Trophoblast cell (in vitro differentiated cells and primary cell): ENCODE results near the gene SIGLEC5.

ENCODE experiments used
- DNase-seq, 2 donors: peaks; one replicate each; pipeline ENCODE4 v3.0.0-alpha.2; 2016
- H2AFZ ChIP-seq: 2 replicates; pipeline ENCODE4 v1.6.1; 2013; ENCODE audit warnings: low read length, moderate library complexity, mild to moderate bottlenecking; ENCODE audit not compliant: insufficient read depth, poor library complexity
- H2AK5ac ChIP-seq: 2 replicates; pipeline ENCODE4 v1.6.1; 2013; ENCODE audit warnings: mild to moderate bottlenecking, low read length
- H2BK120ac ChIP-seq: 2 replicates; pipeline ENCODE4 v1.6.1; 2013; ENCODE audit warnings: low read length, mild to moderate bottlenecking, moderate library complexity; ENCODE audit not compliant: insufficient read depth, poor library complexity
- H2BK12ac ChIP-seq: 2 replicates; pipeline ENCODE4 v1.6.1; 2013; ENCODE audit warnings: mild to moderate bottlenecking, low read length, moderate library complexity
- H2BK5ac ChIP-seq: 2 replicates; pipeline ENCODE4 v1.6.1; 2013; ENCODE audit warnings: low read length, low read depth, moderate library complexity, mild to moderate bottlenecking; ENCODE audit not compliant: poor library complexity
- H3K14ac ChIP-seq: 2 replicates; pipeline ENCODE4 v1.6.1; 2013; ENCODE audit warnings: mild to moderate bottlenecking, low read length
- H3K18ac ChIP-seq: 2 replicates; pipeline ENCODE4 v1.6.1; 2013; ENCODE audit warnings: mild to moderate bottlenecking, low read length
- H3K23ac ChIP-seq: 2 replicates; pipeline ENCODE4 v1.6.1; 2013; ENCODE audit warnings: low read length
- H3K27ac ChIP-seq: 2 replicates; pipeline ENCODE4 v1.5.1; 2013; ENCODE audit warnings: low read depth, mild to moderate bottlenecking, inconsistent platforms, low read length, moderate library complexity
- H3K27me3 ChIP-seq: 2 replicates; pipeline ENCODE4 v1.6.1; 2013; ENCODE audit warnings: inconsistent platforms, mild to moderate bottlenecking, low read length, moderate library complexity; ENCODE audit not compliant: insufficient read depth
- H3K36me3 ChIP-seq, 2 experiments: 1 replicate in 1 of 2; 2 replicates in 1 of 2; pipeline ENCODE4 v1.6.1; 2013; ENCODE audit warnings: low read length in 2 of 2, mild to moderate bottlenecking in 2 of 2, moderate library complexity in 1 of 2; ENCODE audit not compliant: insufficient read depth in 2 of 2, control insufficient read depth in 1 of 2
- H3K4ac ChIP-seq: 2 replicates; pipeline ENCODE4 v1.6.1; 2013; ENCODE audit warnings: low read depth, mild to moderate bottlenecking, low read length, moderate library complexity
- H3K4me1 ChIP-seq, 2 experiments: 1 replicate in 1 of 2; 2 replicates in 1 of 2; pipeline ENCODE4 v1.6.1; 2013; ENCODE audit warnings: low read length in 2 of 2, mild to moderate bottlenecking in 2 of 2, moderate library complexity in 1 of 2; ENCODE audit not compliant: insufficient read depth in 2 of 2, control insufficient read depth in 1 of 2
- H3K4me2 ChIP-seq: 2 replicates; pipeline ENCODE4 v1.6.1; 2013; ENCODE audit warnings: inconsistent platforms, mild to moderate bottlenecking, low read length, moderate library complexity
- H3K4me3 ChIP-seq: 2 replicates; pipeline ENCODE4 v1.5.1; 2013; ENCODE audit warnings: mild to moderate bottlenecking, low read depth, low read length, inconsistent platforms
- H3K79me1 ChIP-seq: one replicate; pipeline ENCODE4 v1.6.1; 2013; ENCODE audit warnings: low read length
- H3K79me2 ChIP-seq: 2 replicates; pipeline ENCODE4 v1.6.1; 2013; ENCODE audit warnings: low read length, mild to moderate bottlenecking; ENCODE audit not compliant: control insufficient read depth, insufficient read depth, poor library complexity
- H3K9ac ChIP-seq: 2 replicates; pipeline ENCODE4 v1.6.1; 2013; ENCODE audit warnings: mild to moderate bottlenecking, low read length
- H3K9me3 ChIP-seq: 2 replicates; pipeline ENCODE4 v1.6.1; 2013; ENCODE audit warnings: low read depth, mild to moderate bottlenecking, control low read depth, inconsistent platforms, low read length; ENCODE audit not compliant: insufficient read depth
- H4K12ac ChIP-seq: 2 replicates; pipeline ENCODE4 v1.6.1; 2013; ENCODE audit warnings: low read depth, mild to moderate bottlenecking, low read length, moderate library complexity
- H4K8ac ChIP-seq: 2 replicates; pipeline ENCODE4 v1.6.1; 2013; ENCODE audit warnings: low read depth, mild to moderate bottlenecking, low read length, moderate library complexity
- H4K91ac ChIP-seq: one replicate; pipeline ENCODE4 v1.6.1; 2013; ENCODE audit warnings: low read depth, mild to moderate bottlenecking, low read length, moderate library complexity
- WGBS: extraction: QIAGEN DNeasy Blood & Tissue Kit; methylation state at CpG from one replicate; pipeline ENCODE4 v1.1.7; 2013; ENCODE audit warnings: missing lambda C conversion rate; ENCODE audit not compliant: insufficient read length, insufficient coverage; ENCODE audit errors: extremely low coverage; 5-methylcytosine and 5-hydroxymethylcytosine counted together

SIGLEC5 gene

GRCh38 chr19:51607077-51607476 lies 23.1 kb downstream of the SIGLEC5 start:
- Histone ChIP-seq H3K27me3 (no peaks in the 10 kb centered on the region), H3K18ac (no peak overlapping the region), H2BK12ac (no peak overlapping the region), H4K12ac (no peak overlapping the region), H3K4me2 (no peak overlapping the region), H3K9ac (no peak overlapping the region), H3K27ac (no peak overlapping the region), H3K14ac (no peak overlapping the region), H3K79me2 (no peaks in the 10 kb centered on the region), H4K8ac (no peak overlapping the region), H3K23ac (no peak overlapping the region), H3K9me3 (peaks cover 15% of the 10 kb centered on the region), H2BK5ac (no peak overlapping the region), H4K91ac (no peak overlapping the region), H3K4ac (no peak overlapping the region), H3K36me3 (no peaks in the 10 kb centered on the region), H2AK5ac (no peak overlapping the region), H3K4me1 (no peaks in the 10 kb centered on the region), H2AFZ (no peak overlapping the region), H3K79me1 (no peaks in the 10 kb centered on the region), H2BK120ac (no peak overlapping the region), H3K4me3 (no peak overlapping the region)
- no CpG with 5 or more reads among the region's 6 CpGs for WGBS
- no peak for DNase-seq

DNA sequence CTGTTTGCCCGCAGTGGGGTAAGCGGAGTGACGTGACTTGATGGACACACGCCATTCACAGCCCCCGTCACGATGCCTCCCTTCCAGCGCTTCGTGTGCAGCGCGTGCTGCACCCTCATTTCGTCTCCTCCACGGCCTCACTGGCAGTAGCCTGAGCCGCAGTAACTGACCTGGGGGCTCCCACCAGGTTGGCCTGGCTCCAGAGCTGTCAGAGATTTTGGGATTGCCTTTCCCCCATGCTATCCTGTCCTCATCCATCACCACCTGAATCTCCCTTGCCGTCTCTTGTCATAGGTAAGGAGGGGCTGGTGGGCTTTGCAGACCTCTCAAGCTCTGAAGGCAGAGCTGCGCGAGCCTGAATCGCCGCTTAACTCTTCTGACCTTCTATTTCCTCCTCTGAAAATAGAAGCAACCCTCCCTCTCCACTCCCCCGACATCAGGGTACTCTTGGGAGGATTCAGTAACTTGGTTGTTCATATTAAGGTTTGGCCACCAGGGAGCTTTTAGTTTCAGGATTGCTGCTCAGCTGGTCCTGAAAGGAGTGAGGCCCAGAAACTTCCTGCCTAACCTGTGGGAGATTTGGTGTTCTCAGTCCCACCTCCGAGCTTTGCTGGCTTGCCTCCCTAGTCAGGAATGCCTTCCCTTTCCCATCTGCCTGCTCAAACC lies 27.9 kb downstream of the SIGLEC5 start:
- H4K12ac ChIP-seq: no peak overlapping the region
- peaks cover 21% of the 10 kb centered on the region for H3K9me3 ChIP-seq
- no peak overlapping the region for H3K4me2 ChIP-seq
- no peak overlapping the region for H3K4ac ChIP-seq
- no peak overlapping the region for H2BK12ac ChIP-seq
- H3K4me3 ChIP-seq: peak overlapping the region; percentile 36
- no peak overlapping the region for H3K9ac ChIP-seq
- no peak overlapping the region for H3K14ac ChIP-seq
- H2AK5ac ChIP-seq: no peak overlapping the region
- no peak overlapping the region for H4K8ac ChIP-seq
- H3K18ac ChIP-seq: no peak overlapping the region
- no peaks in the 10 kb centered on the region for H3K27me3 ChIP-seq
- no peak overlapping the region for H2AFZ ChIP-seq
- H4K91ac ChIP-seq: no peak overlapping the region
- H3K27ac ChIP-seq: no peak overlapping the region
- H2BK120ac ChIP-seq: no peak overlapping the region
- no peak for DNase-seq
- no peaks in the 10 kb centered on the region for H3K79me2 ChIP-seq
- H3K79me1 ChIP-seq: no peaks in the 10 kb centered on the region
- H3K23ac ChIP-seq: no peak overlapping the region
- no CpG with 5 or more reads among the region's 20 CpGs for WGBS
- no peaks in the 10 kb centered on the region for H3K4me1 ChIP-seq
- H2BK5ac ChIP-seq: no peak overlapping the region
- H3K36me3 ChIP-seq: no peaks in the 10 kb centered on the region

DNA sequence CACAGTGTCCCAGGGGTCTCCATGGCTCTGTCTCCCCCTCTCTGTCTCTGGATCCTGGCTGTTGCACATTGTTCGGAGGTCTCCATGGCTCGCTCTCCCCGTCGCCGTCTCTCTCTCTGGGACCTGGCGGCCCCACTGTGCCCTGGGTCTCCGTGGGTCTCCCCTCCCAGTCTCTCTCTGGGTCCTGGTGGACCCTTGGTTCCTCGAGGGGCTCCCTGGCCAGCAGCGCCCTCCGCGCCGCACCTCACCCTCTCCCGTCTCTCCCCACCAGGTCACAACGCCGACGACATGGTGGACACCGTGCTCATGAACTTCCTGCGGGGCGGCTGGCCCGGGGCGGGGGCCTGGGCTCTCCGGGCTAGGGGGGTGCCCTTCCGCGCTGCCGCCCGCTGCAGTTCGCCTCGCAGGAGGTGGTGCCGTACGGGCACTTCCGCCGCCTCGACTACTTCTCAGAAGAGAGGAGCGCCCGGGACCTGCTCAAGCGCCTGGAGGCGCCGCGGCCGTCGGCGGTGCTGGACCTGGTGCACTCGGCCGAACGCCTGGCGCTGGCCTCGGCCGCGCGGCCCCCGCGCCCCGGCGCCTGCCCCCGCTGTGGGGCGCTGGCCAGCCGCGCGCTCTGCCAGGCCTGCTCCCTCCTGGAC lies 29.1 kb downstream of the SIGLEC5 start:
- Histone ChIP-seq H4K91ac (no peak overlapping the region), H2BK5ac (no peak overlapping the region), H3K23ac (no peak overlapping the region), H3K27me3 (no peaks in the 10 kb centered on the region), H2AK5ac (no peak overlapping the region), H2AFZ (no peak overlapping the region), H3K27ac (no peak overlapping the region), H3K9ac (no peak overlapping the region), H3K18ac (no peak overlapping the region), H3K36me3 (no peaks in the 10 kb centered on the region), H3K79me2 (no peaks in the 10 kb centered on the region), H2BK12ac (no peak overlapping the region), H3K4me2 (no peak overlapping the region), H4K8ac (no peak overlapping the region), H4K12ac (no peak overlapping the region), H3K9me3 (peaks cover 21% of the 10 kb centered on the region), H3K14ac (no peak overlapping the region), H3K4me1 (no peaks in the 10 kb centered on the region), H2BK120ac (no peak overlapping the region), H3K79me1 (no peaks in the 10 kb centered on the region), H3K4ac (no peak overlapping the region), H3K4me3 (no peak overlapping the region)
- DNase-seq: no peak
- no CpG with 5 or more reads among the region's 59 CpGs for WGBS

GRCh38 chr19:51599084-51599483 lies 31.1 kb downstream of the SIGLEC5 start:
- no CpG with 5 or more reads among the region's 10 CpGs for WGBS
- H4K91ac ChIP-seq: no peak overlapping the region

More at GRCh38 chr19:51599084-51599483, 31.1 kb downstream of the SIGLEC5 start:
- Histone ChIP-seq H3K18ac (no peak overlapping the region), H3K79me1 (peaks cover 4% of the 10 kb centered on the region), H4K12ac (no peak overlapping the region), H3K4ac (no peak overlapping the region), H3K4me2 (no peak overlapping the region), H3K9me3 (peaks cover 16% of the 10 kb centered on the region), H3K9ac (no peak overlapping the region), H3K4me1 (peaks cover 3 to 4% of the 10 kb centered on the region in 2 experiments), H3K79me2 (no peaks in the 10 kb centered on the region), H2BK5ac (no peak overlapping the region), H2AK5ac (no peak overlapping the region), H2BK120ac (no peak overlapping the region), H3K27ac (no peak overlapping the region), H2BK12ac (no peak overlapping the region), H3K14ac (no peak overlapping the region), H3K36me3 (no peaks in the 10 kb centered on the region), H2AFZ (no peak overlapping the region), H4K8ac (no peak overlapping the region), H3K23ac (no peak overlapping the region), H3K4me3 (no peak overlapping the region), H3K27me3 (no peaks in the 10 kb centered on the region)
- DNase-seq: no peak
